D721Med (cell line): ENCODE results near the gene EFCAB7.

Experiments used
- DNase-seq: peaks from one replicate; pipeline ENCODE4 v3.0.0; 2011; ENCODE audit warnings: low spot score; ENCODE audit not compliant: insufficient read length
- FAIRE-seq: peaks from 2 replicates; lab custom pipeline; 2011; peaks lifted over from hg19 to GRCh38; lab: Jason Lieb, UNC
- TF ChIP-seq, protein P1 (sequence below): IDR thresholded peaks from 2 replicates; pipeline ENCODE4 v1.5.1; 2012; ENCODE audit warnings: mild to moderate bottlenecking, control low read depth; ENCODE audit not compliant: insufficient read depth; ENCODE audit errors: missing control alignments

Gene EFCAB7

DNA sequence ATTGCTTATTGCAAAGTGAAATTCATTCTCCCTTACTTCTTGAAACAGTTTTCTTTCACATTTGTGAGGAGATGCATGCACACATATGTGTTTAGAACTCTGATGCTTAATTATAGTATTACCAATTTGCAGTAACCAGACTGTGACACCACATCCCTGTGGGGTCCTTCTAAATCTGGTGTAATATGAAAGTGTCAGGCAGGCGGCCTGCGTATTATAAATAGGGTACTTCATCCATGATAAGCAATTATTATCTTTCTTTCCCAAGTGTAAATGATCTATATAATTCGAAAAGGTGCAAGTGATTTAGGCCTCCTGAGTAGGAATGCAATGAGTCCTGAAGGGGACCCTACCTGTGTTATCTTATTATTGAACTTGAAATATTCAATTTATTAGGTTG, 876 bp downstream of the EFCAB7 start:
- FAIRE-seq: no peak
- no peak for DNase-seq
- TF ChIP-seq, protein P1, sequence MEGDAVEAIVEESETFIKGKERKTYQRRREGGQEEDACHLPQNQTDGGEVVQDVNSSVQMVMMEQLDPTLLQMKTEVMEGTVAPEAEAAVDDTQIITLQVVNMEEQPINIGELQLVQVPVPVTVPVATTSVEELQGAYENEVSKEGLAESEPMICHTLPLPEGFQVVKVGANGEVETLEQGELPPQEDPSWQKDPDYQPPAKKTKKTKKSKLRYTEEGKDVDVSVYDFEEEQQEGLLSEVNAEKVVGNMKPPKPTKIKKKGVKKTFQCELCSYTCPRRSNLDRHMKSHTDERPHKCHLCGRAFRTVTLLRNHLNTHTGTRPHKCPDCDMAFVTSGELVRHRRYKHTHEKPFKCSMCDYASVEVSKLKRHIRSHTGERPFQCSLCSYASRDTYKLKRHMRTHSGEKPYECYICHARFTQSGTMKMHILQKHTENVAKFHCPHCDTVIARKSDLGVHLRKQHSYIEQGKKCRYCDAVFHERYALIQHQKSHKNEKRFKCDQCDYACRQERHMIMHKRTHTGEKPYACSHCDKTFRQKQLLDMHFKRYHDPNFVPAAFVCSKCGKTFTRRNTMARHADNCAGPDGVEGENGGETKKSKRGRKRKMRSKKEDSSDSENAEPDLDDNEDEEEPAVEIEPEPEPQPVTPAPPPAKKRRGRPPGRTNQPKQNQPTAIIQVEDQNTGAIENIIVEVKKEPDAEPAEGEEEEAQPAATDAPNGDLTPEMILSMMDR: no peak

DNA sequence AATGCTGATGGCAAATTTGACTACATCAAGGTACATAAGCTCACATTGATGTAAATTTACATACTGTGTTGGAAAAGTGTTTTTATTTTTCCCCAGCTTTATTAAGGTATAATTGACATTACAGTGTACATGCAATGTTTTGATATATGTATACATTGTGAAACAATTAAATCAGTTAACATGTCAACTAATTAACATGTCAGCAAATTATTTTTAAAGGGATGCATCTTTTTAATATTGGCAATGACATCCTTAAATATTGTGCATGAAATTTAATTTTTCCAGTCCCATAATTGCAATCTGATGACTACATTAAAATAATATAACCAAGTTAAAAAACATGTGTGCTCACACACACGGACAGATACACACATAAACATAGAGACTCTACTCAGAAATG, 9.4 kb downstream of the EFCAB7 start:
- peak; percentile 46 for FAIRE-seq
- DNase-seq: no peak
- TF ChIP-seq, protein P1: no peak

DNA sequence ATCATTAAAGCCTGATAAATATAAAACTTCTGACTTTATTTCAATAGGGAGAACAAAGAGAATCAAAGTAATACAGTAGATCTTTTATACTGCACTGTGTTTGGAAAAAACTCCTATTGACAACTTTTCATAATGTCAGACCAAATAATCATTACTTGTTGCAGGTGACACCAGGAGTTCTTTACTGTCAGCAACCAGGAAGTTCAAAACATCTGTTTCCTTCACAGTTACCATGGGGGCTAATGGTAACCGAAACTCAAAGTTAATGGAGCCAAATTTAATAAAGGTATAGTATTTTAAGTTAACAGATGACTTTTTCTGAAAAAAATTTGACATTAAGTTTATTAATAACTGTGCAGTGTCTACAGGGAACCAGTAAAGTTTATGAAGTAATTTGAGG, 10.6 kb downstream of the EFCAB7 start:
- TF ChIP-seq, protein P1: no peak
- no peak for DNase-seq
- FAIRE-seq: no peak

DNA sequence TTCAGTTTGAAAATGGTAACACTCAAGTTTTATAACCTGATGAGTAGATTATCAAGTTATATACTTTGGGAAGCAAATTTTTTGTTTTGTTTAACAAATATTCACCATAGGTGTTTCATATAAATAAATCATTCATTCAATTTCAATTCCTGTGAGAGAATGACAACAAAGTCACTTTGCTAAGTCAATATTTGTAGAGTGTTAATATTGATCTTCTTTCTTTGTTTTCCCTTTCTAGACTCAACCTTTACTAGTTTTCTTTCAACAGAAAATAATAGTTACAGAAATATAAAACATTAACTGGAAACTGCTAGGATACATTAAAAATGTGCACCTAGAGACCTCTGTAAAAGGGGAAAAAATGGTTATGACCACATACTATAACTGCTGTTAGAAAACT, 11.1 kb downstream of the EFCAB7 start:
- TF ChIP-seq, protein P1: no peak
- FAIRE-seq (no peak), DNase-seq (no peak)

DNA sequence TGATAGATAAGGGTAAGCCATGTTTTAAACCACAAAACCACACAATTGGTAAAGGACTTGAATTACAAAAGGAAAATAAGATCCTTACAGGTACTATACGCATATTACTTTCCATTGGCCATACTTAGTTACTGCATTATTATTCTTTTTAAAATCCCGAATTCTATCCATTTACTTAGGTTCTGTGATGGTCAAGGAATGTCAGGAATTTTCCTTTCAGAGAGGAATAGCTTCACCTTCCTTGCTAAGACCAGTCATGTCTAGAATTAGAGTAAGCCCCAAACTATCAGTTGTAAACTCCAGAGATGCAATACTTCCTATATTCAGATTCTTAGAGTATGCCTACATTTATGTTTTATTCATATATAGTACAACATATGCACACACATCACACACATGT, 13.7 kb downstream of the EFCAB7 start:
- TF ChIP-seq, protein P1: no peak
- no peak for FAIRE-seq
- no peak for DNase-seq

DNA sequence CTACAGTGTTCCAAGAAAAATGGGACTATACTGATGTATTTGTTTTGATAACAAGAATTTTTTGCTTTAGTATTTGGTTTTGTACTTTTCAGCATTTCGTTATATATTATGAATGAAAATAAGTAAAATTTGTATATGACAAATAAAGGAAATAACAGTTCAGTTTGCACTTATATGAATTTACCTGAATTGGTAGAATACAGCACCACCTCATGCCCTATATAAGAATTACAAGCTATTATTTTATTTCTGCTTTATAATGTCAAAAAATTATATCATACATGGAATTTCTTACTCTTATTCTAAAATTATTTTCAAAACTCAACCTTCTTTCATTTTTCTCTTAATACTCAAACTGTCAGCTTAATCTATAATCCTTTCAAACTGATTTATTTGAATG, 14.6 kb downstream of the EFCAB7 start:
- TF ChIP-seq, protein P1: peak; percentile 57
- no peak for FAIRE-seq
- DNase-seq: no peak

DNA sequence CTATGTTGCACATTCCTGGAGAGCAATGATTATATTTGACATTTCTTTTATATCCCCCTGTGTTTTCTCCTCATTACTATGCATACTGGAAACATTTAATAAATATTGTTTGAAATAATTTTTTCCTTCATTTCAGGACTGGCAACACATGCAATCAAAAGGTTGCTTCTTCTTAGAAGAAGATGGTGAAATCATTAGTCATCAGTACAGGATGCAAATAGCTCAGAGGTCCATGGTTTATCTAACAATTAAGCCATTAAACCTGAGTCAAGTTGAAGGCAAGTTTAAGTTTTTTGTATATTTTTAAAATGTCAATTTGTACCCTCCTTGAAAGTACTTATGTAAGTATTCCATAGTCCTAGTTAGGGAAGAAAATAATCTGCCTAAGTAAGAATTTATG, 22.5 kb downstream of the EFCAB7 start:
- DNase-seq (no peak), FAIRE-seq (no peak)
- TF ChIP-seq, protein P1: no peak
